OCI-LY3 (cell line): Measurements from ENCODE around the gene IQCM.

Source experiments
- CTCF ChIP-seq: fragments of 200-600, 300-600 bp; sonication (generic); IDR thresholded peaks from 2 replicates; pipeline ENCODE4 v1.5.1; 2014; ENCODE audit warnings: antibody characterized with exemption, low read length, low read depth
- EZH2phosphoT487 ChIP-seq: fragments of 200-600 bp; shearing (Covaris generic); IDR thresholded peaks from 2 replicates; pipeline ENCODE4 v1.6.1; 2018; ENCODE audit warnings: antibody characterized with exemption, mixed run types, low read depth

DNA sequence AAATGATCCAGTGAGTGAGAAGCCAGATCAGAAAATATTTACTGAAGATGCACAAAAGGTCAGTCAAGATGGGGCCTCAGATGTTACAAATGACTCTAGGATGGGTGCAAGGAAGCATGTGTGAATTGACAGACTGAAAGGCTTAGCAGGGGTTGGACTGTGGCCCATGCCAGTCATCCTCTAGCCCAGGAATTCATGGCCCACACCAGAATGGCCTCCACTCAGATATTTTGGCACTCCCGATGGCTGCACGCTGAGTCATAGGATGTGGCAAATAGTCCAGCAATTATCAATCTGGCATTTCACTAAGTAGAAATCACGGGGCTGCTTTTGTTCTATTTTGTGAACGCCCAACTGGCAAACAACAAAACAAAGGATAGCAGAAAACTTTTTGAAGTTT lies 406.5 kb downstream of the IQCM start:
- TF ChIP-seq CTCF (no peak), EZH2phosphoT487 (no peak)
